ENCODE results near the gene SRRM5.

Gene SRRM5

GRCh38 chr19:43589678-43590077 lies 22.2 kb upstream of the SRRM5 start:
- no peak overlapping the region for H3K27ac ChIP-seq (ENCODE audit: poor library complexity, severe bottlenecking)
- no peak for DNase-seq (ENCODE audit: low spot score)
- H3K9me3 ChIP-seq (ENCODE audit: severe bottlenecking): no peaks in the 10 kb centered on the region
- no peak overlapping the region for H3K4me3 ChIP-seq (ENCODE audit: severe bottlenecking)
- peaks cover 21% of the 10 kb centered on the region for H3K36me3 ChIP-seq (ENCODE audit: low read depth)
- TF ChIP-seq CTCF (IDR thresholded peaks at IDR 0.05; ENCODE audit: poor library complexity, severe bottlenecking): no peak
- H3K27me3 ChIP-seq (ENCODE audit: insufficient read depth, poor library complexity, severe bottlenecking): no peaks in the 10 kb centered on the region
- no peak for ATAC-seq (ENCODE audit: low read depth)
- no peaks in the 10 kb centered on the region for H3K4me1 ChIP-seq (ENCODE audit: insufficient read depth, poor library complexity, severe bottlenecking)

- Histone ChIP-seq H3K9me3 (ENCODE audit: severe bottlenecking) (no peaks in the 10 kb centered on the region), H3K4me1 (ENCODE audit: insufficient read depth, poor library complexity, severe bottlenecking) (no peaks in the 10 kb centered on the region), H3K27ac (ENCODE audit: poor library complexity, severe bottlenecking) (no peak overlapping the region), H3K36me3 (ENCODE audit: low read depth) (peaks cover 22% of the 10 kb centered on the region), H3K4me3 (ENCODE audit: severe bottlenecking) (no peak overlapping the region), H3K27me3 (ENCODE audit: insufficient read depth, poor library complexity, severe bottlenecking) (no peaks in the 10 kb centered on the region)
- TF ChIP-seq CTCF (IDR thresholded peaks at IDR 0.05; ENCODE audit: poor library complexity, severe bottlenecking): no peak
- DNase-seq (ENCODE audit: low spot score): no peak
- ATAC-seq (ENCODE audit: low read depth): no peak
Observed at GRCh38 chr19:43591904-43592772, 19.8 kb upstream of the SRRM5 start.

- Histone ChIP-seq H3K27ac (ENCODE audit: poor library complexity, severe bottlenecking) (no peak overlapping the region), H3K4me1 (ENCODE audit: insufficient read depth, poor library complexity, severe bottlenecking) (no peaks in the 10 kb centered on the region), H3K36me3 (ENCODE audit: low read depth) (peaks cover 22% of the 10 kb centered on the region), H3K27me3 (ENCODE audit: insufficient read depth, poor library complexity, severe bottlenecking) (no peaks in the 10 kb centered on the region), H3K4me3 (ENCODE audit: severe bottlenecking) (no peak overlapping the region), H3K9me3 (ENCODE audit: severe bottlenecking) (no peaks in the 10 kb centered on the region)
- DNase-seq (ENCODE audit: low spot score) (no peak), ATAC-seq (ENCODE audit: low read depth) (no peak)
- no peak for TF ChIP-seq CTCF (IDR thresholded peaks at IDR 0.05; ENCODE audit: poor library complexity, severe bottlenecking)
Observed at GRCh38 chr19:43592800-43593350, 19.0 kb upstream of the SRRM5 start.

- H3K27ac ChIP-seq (ENCODE audit: poor library complexity, severe bottlenecking): no peak overlapping the region
- H3K4me1 ChIP-seq (ENCODE audit: insufficient read depth, poor library complexity, severe bottlenecking): no peaks in the 10 kb centered on the region
- ATAC-seq (ENCODE audit: low read depth) (no peak), DNase-seq (ENCODE audit: low spot score) (no peak)
- H3K27me3 ChIP-seq (ENCODE audit: insufficient read depth, poor library complexity, severe bottlenecking): no peaks in the 10 kb centered on the region
- H3K36me3 ChIP-seq (ENCODE audit: low read depth): peaks cover 22% of the 10 kb centered on the region
- TF ChIP-seq CTCF (IDR thresholded peaks at IDR 0.05; ENCODE audit: poor library complexity, severe bottlenecking): no peak
- H3K4me3 ChIP-seq (ENCODE audit: severe bottlenecking): peak overlapping the region; percentile 59
- no peaks in the 10 kb centered on the region for H3K9me3 ChIP-seq (ENCODE audit: severe bottlenecking)
Observed at GRCh38 chr19:43594081-43594697, 17.7 kb upstream of the SRRM5 start.

All from RWPE2 (cell line).